Measurements from ENCODE around the gene RPS18.

RPS18 gene

DNA sequence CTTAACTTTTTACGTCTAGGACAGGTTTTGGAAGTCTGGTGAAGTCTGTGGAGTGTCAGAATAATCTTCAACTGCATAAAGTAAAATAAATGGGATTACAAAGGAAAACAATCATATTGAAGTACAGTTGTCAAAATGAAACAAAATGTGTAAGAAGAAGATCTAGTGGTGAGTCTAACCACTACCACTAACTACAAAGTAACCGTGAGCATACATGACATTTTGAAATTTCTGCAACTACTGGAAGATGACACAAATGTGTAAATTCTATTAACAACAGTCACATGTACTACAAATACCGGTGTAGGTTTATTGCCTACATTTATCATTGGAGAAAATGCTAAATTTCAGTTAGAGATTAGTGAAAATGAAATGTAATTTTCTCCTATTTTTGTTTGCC is 29.9 kb upstream of the RPS18 start:
- TF ChIP-seq CTCF (IDR thresholded peaks at IDR 0.05; ENCODE audit: low read depth, low read length) = no peak
- Histone ChIP-seq H3K27ac (no peak overlapping the region), H3K9me3 (ENCODE audit: severe bottlenecking) (peaks cover 2% of the 10 kb centered on the region)

GRCh38 chr6:33243476-33243875 is 28.4 kb upstream of the RPS18 start:
- H3K27ac ChIP-seq = no peak overlapping the region
- DNase-seq = no peak
- no peaks in the 10 kb centered on the region for H3K27me3 ChIP-seq (ENCODE audit: insufficient read depth, low read depth, severe bottlenecking)
- no peaks in the 10 kb centered on the region for H3K36me3 ChIP-seq
- TF ChIP-seq CTCF (IDR thresholded peaks at IDR 0.05; ENCODE audit: low read depth, low read length) = no peak
- H3K9me3 ChIP-seq (ENCODE audit: severe bottlenecking) = no peaks in the 10 kb centered on the region
- no peak overlapping the region for H3K4me3 ChIP-seq (ENCODE audit: low read depth, low read length)

More for the DNA sequence above, 29.9 kb upstream of the RPS18 start:
- no peak overlapping the region for H3K4me3 ChIP-seq (ENCODE audit: low read depth, low read length)
- no peaks in the 10 kb centered on the region for H3K27me3 ChIP-seq (ENCODE audit: insufficient read depth, low read depth, severe bottlenecking)
- no peaks in the 10 kb centered on the region for H3K36me3 ChIP-seq
- DNase-seq = no peak

DNA sequence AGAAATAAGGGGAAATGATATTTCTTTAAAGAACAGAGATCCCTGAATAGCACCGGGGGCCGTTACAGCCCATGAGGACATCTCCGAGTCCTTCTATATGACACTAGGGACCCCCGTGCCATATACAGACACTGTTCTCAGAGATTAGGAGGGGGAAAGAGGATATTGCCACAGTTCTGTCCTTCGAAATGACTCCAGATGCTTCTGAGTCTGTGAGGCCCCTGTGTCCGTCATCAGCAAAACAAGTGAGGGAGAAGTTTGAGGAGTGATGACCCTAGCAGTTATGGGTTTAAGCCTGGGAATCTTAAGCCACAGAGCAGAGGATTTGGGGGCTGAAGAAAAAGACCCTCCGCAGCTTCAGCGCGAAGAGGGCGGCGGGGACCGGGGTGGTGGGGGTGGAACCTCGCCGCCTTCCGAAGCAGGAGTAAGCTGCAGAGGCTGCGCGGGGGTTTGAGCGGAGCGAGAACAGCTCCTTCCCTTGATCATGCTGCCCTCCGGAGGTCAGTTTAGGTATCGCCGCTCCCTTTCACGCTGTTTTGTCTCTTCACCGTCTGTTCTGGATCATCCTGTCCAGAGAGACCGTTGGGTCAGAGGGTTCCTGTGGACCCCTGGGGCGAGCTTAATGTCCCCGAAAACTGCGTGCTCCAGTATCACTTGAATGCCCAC is 23.8 kb upstream of the RPS18 start:
- Histone ChIP-seq H3K27ac (peak overlapping the region; percentile 38), H3K9me3 (ENCODE audit: severe bottlenecking) (no peaks in the 10 kb centered on the region), H3K36me3 (peaks cover 13% of the 10 kb centered on the region), H3K27me3 (ENCODE audit: insufficient read depth, low read depth, severe bottlenecking) (no peaks in the 10 kb centered on the region), H3K4me3 (ENCODE audit: low read depth, low read length) (peak overlapping the region; percentile 78)
- DNase-seq = peak; percentile 97
- peak; percentile 99 for TF ChIP-seq CTCF (IDR thresholded peaks at IDR 0.05; ENCODE audit: low read depth, low read length)

- Histone ChIP-seq H3K27ac (peak overlapping the region; percentile 37), H3K27me3 (ENCODE audit: insufficient read depth, low read depth, severe bottlenecking) (no peaks in the 10 kb centered on the region), H3K9me3 (ENCODE audit: severe bottlenecking) (no peaks in the 10 kb centered on the region), H3K36me3 (peaks cover 13% of the 10 kb centered on the region), H3K4me3 (ENCODE audit: low read depth, low read length) (peak overlapping the region; percentile 78)
- DNase-seq = no peak
- no peak for TF ChIP-seq CTCF (IDR thresholded peaks at IDR 0.05; ENCODE audit: low read depth, low read length)
These were observed 23.3 kb upstream of the RPS18 start for GRCh38 chr6:33248643-33248931.

- peak; percentile 39; the same call in 1 of the 2 replicates for TF ChIP-seq CTCF (IDR thresholded peaks at IDR 0.05; ENCODE audit: low read depth, low read length)
- H3K36me3 ChIP-seq = peaks cover 13% of the 10 kb centered on the region
- peak overlapping the region; percentile 78 for H3K4me3 ChIP-seq (ENCODE audit: low read depth, low read length)
- no peaks in the 10 kb centered on the region for H3K9me3 ChIP-seq (ENCODE audit: severe bottlenecking)
- H3K27me3 ChIP-seq (ENCODE audit: insufficient read depth, low read depth, severe bottlenecking) = no peaks in the 10 kb centered on the region
- peak; percentile 100 for DNase-seq
- H3K27ac ChIP-seq = peak overlapping the region; percentile 69
These were observed 22.7 kb upstream of the RPS18 start for GRCh38 chr6:33248932-33249731.
